IMR-90 (cell line): ENCODE results near the gene TFRC. TPM values are rescaled to one million over a fixed set of nuclear protein-coding genes. Genes with fewer than 3 reads are reported as not detected.

Experiments used
- ATAC-seq: fragments of 200-7000 bp; cut with Tn5 transposase; 2 replicates; pipeline ENCODE4 v1.9.1; 2020; ENCODE audit warnings: low read depth, mild to moderate bottlenecking, moderate library complexity
- BruUV-seq: library from RNA; stranded (reverse); fragments of 400-500 nt; replicated peaks from 2 replicates; lab custom pipeline; 2021; lab: Mats Ljungman, UMichigan
- CTCF ChIA-PET: fragments of 300-600 bp; formaldehyde crosslinking; extraction: SDS; loops from one replicate; lab custom pipeline; 2021; ENCODE audit warnings: antibody characterized with exemption; lab: Yijun Ruan, JAX
- POLR2A ChIA-PET: fragments of 300-600 bp; sonication (Branson Sonifier 250); formaldehyde crosslinking; loops from one replicate; lab custom pipeline; 2022; ENCODE audit warnings: antibody characterized with exemption; ENCODE audit not compliant: unreplicated experiment; lab: Charles Lee
- DNase-seq: peaks from one replicate; pipeline ENCODE4 v3.0.0; 2013
- H2AFZ ChIP-seq: replicated peaks from 2 replicates; pipeline ENCODE3; 2013; ENCODE audit warnings: low read length, mild to moderate bottlenecking; ENCODE audit not compliant: poor library complexity
- H2AK5ac ChIP-seq: 2 replicates; pipeline ENCODE4 v1.6.1; 2013; ENCODE audit warnings: low read depth, low read length, inconsistent platforms
- H2AK9ac ChIP-seq: replicated peaks from 2 replicates; pipeline ENCODE3; 2013; ENCODE audit warnings: mild to moderate bottlenecking, low read depth, low read length, moderate library complexity; ENCODE audit not compliant: poor library complexity
- H2BK120ac ChIP-seq: 2 replicates; pipeline ENCODE4 v1.6.1; 2013; ENCODE audit warnings: low read depth, low read length, inconsistent platforms
- H2BK15ac ChIP-seq: 3 replicates; pipeline ENCODE4 v1.6.1; 2013; ENCODE audit warnings: low read depth, low read length, inconsistent platforms
- H2BK20ac ChIP-seq: 2 replicates; pipeline ENCODE4 v1.6.1; 2013; ENCODE audit warnings: low read depth, mild to moderate bottlenecking, inconsistent platforms, low read length, moderate library complexity
- H2BK5ac ChIP-seq: 2 replicates; pipeline ENCODE4 v1.6.1; 2013; ENCODE audit warnings: mild to moderate bottlenecking, low read depth, low read length, inconsistent platforms; ENCODE audit not compliant: poor library complexity, severe bottlenecking
- H3K14ac ChIP-seq: replicated peaks from 2 replicates; pipeline ENCODE4 v1.6.1; 2013; ENCODE audit warnings: low read depth, low read length, inconsistent platforms
- H3K18ac ChIP-seq: 2 replicates; pipeline ENCODE4 v1.6.1; 2013; ENCODE audit warnings: low read depth, low read length, control low read depth
- H3K23ac ChIP-seq: 2 replicates; pipeline ENCODE4 v1.6.1; 2013; ENCODE audit warnings: low read depth, low read length, inconsistent platforms
- H3K27ac ChIP-seq: 2 replicates; pipeline ENCODE4 v1.5.1; 2013; ENCODE audit warnings: mild to moderate bottlenecking, control low read depth, low read length; ENCODE audit not compliant: insufficient read depth
- H3K27me3 ChIP-seq: 2 replicates; pipeline ENCODE4 v1.6.1; 2013; ENCODE audit warnings: low read length; ENCODE audit not compliant: control insufficient read depth, insufficient read depth
- H3K36me3 ChIP-seq: 2 replicates; pipeline ENCODE4 v1.6.1; 2013; ENCODE audit warnings: low read length, mixed read lengths; ENCODE audit not compliant: control insufficient read depth, insufficient read depth
- H3K4ac ChIP-seq: 2 replicates; pipeline ENCODE4 v1.6.1; 2013; ENCODE audit warnings: low read depth, low read length, inconsistent platforms
- H3K4me1 ChIP-seq: 2 replicates; pipeline ENCODE4 v1.6.1; 2013; ENCODE audit warnings: low read length, mixed read lengths; ENCODE audit not compliant: control insufficient read depth, insufficient read depth
- H3K4me2 ChIP-seq: 2 replicates; pipeline ENCODE4 v1.6.1; 2013; ENCODE audit warnings: low read depth, mild to moderate bottlenecking, control low read depth, low read length, moderate library complexity
- H3K4me3 ChIP-seq: 2 replicates; pipeline ENCODE4 v1.5.1; 2013; ENCODE audit warnings: low read depth, mild to moderate bottlenecking, control low read depth, low read length, moderate library complexity; ENCODE audit not compliant: insufficient read depth
- H3K56ac ChIP-seq: 2 replicates; pipeline ENCODE4 v1.6.1; 2013; ENCODE audit warnings: low read length, inconsistent platforms; ENCODE audit not compliant: insufficient read depth; ENCODE audit errors: extremely low read depth
- H3K79me1 ChIP-seq, 2 experiments: 2 replicates each; pipeline ENCODE4 v1.6.1; 2013; ENCODE audit warnings: low read length in 2 of 2, inconsistent platforms in 1 of 2, low read depth in 1 of 2
- H3K9ac ChIP-seq: 2 replicates; pipeline ENCODE4 v1.6.1; 2013; ENCODE audit warnings: low read depth, low read length, control low read depth
- H3K9me1 ChIP-seq: 2 replicates; pipeline ENCODE4 v1.6.1; 2013; ENCODE audit warnings: low read length, inconsistent platforms; ENCODE audit not compliant: insufficient read depth
- H3K9me3 ChIP-seq: 2 replicates; pipeline ENCODE4 v1.6.1; 2013; ENCODE audit warnings: low read length; ENCODE audit not compliant: control insufficient read depth, insufficient read depth
- H4K20me1 ChIP-seq: 2 replicates; pipeline ENCODE4 v1.6.1; 2013; ENCODE audit warnings: low read length, inconsistent platforms; ENCODE audit not compliant: insufficient read depth
- H4K5ac ChIP-seq: 2 replicates; pipeline ENCODE4 v1.6.1; 2013; ENCODE audit warnings: mild to moderate bottlenecking, low read depth, low read length, control low read depth
- H4K8ac ChIP-seq, 2 experiments: 2 replicates each; pipeline ENCODE4 v1.6.1; 2013; ENCODE audit warnings: low read depth in 2 of 2, low read length in 2 of 2, control low read depth in 1 of 2, inconsistent platforms in 1 of 2
- H4K91ac ChIP-seq: 2 replicates; pipeline ENCODE4 v1.6.1; 2013; ENCODE audit warnings: low read depth, low read length, inconsistent platforms; ENCODE audit not compliant: insufficient read depth
- BHLHE40 ChIP-seq: fragments of 150-350 bp; IDR thresholded peaks from 2 replicates; pipeline ENCODE4 v1.6.1; 2016; ENCODE audit warnings: mild to moderate bottlenecking, low read depth, low read length
- CEBPB ChIP-seq: IDR thresholded peaks from 2 replicates; pipeline ENCODE4 v1.6.1; 2012; ENCODE audit warnings: low read depth, low read length, improper control_type of control experiment
- CHD1 ChIP-seq: IDR thresholded peaks from 2 replicates; pipeline ENCODE4 v1.6.1; 2012; ENCODE audit warnings: low read depth, low read length, improper control_type of control experiment
- CTCF ChIP-seq: conservative IDR thresholded peaks from 2 replicates; pipeline ENCODE4 v1.5.1; 2012; ENCODE audit warnings: mild to moderate bottlenecking, low read depth, low read length, improper control_type of control experiment
- ELK1 ChIP-seq: fragments of 150-350 bp; IDR thresholded peaks from 2 replicates; pipeline ENCODE4 v1.6.1; 2016; ENCODE audit warnings: low read depth, mild to moderate bottlenecking, low read length, moderate library complexity, borderline replicate concordance
- FOS ChIP-seq: fragments of 150-350 bp; IDR thresholded peaks from 2 replicates; pipeline ENCODE4 v1.6.1; 2016; ENCODE audit warnings: low read depth, low read length
- MAFK ChIP-seq: IDR thresholded peaks from 2 replicates; pipeline ENCODE4 v1.6.1; 2012; ENCODE audit warnings: low read depth, low read length, improper control_type of control experiment
- MAZ ChIP-seq: IDR thresholded peaks from 2 replicates; pipeline ENCODE4 v1.6.1; 2012; ENCODE audit warnings: low read depth, mild to moderate bottlenecking, low read length, improper control_type of control experiment, moderate library complexity, borderline replicate concordance
- MXI1 ChIP-seq: IDR thresholded peaks from 2 replicates; pipeline ENCODE4 v1.6.1; 2012; ENCODE audit warnings: low read depth, mild to moderate bottlenecking, low read length, moderate library complexity, borderline replicate concordance
- NFE2L2 ChIP-seq: fragments of 150-350 bp; IDR thresholded peaks from 2 replicates; pipeline ENCODE4 v1.6.1; 2016; ENCODE audit warnings: low read depth, mild to moderate bottlenecking, low read length
- POLR2A ChIP-seq: IDR thresholded peaks from 2 replicates; pipeline ENCODE4 v1.6.1; 2012; ENCODE audit warnings: mild to moderate bottlenecking, low read depth, low read length
- RAD21 ChIP-seq: IDR thresholded peaks from 2 replicates; pipeline ENCODE4 v1.6.1; 2012; ENCODE audit warnings: low read length, improper control_type of control experiment
- RCOR1 ChIP-seq: IDR thresholded peaks from 2 replicates; pipeline ENCODE4 v1.6.1; 2012; ENCODE audit warnings: mild to moderate bottlenecking, low read length, improper control_type of control experiment; ENCODE audit not compliant: insufficient replicate concordance
- RFX5 ChIP-seq: IDR thresholded peaks from 2 replicates; pipeline ENCODE4 v1.8.0; 2012; ENCODE audit warnings: low read depth, mild to moderate bottlenecking, low read length, moderate library complexity
- SMC3 ChIP-seq: fragments of 150-350 bp; IDR thresholded peaks from 2 replicates; pipeline ENCODE4 v1.6.1; 2016; ENCODE audit warnings: low read depth, mild to moderate bottlenecking, antibody characterized with exemption, low read length, moderate library complexity
- WGBS, 2 experiments: methylation state at CpG; one replicate each; pipeline versions ENCODE4 v1.1.5 to v1.1.7; 2013; ENCODE audit warnings: missing lambda C conversion rate in 2 of 2; ENCODE audit not compliant: insufficient read length in 1 of 2; ENCODE audit errors: extremely low coverage in 2 of 2; 5-methylcytosine and 5-hydroxymethylcytosine counted together
- dilution Hi-C: fragments of 300-500 bp; cut with HindIII; formaldehyde crosslinking; loops from one replicate; pipeline ENCODE4 v1.14.3; 2018; ENCODE audit warnings: low sequenced_read_pairs; ENCODE audit not compliant: unreplicated experiment
- in situ Hi-C: fragments of 300-500 bp; cut with MboI; formaldehyde crosslinking; loops from 3 replicates; pipeline ENCODE4 v1.14.3; 2019; ENCODE audit warnings: low sequenced_read_pairs, inconsistent platforms, mixed read lengths
- intact Hi-C: fragments of 100-400 bp; cut with micrococcal nuclease; formaldehyde crosslinking; loops from 2 replicates; pipeline ENCODE4 v1.10.0; 2022
- polyA plus RNA-seq, 3 experiments: library from polyadenylated mRNA; depleted of rRNA; stranded (reverse); fragments of >200 nt; gene quantifications; 2 replicates each; pipeline ENCODE4 v1.2.3, GENCODE V29; 2012; ENCODE audit warnings: low replicate concordance in 1 of 3
- total RNA-seq: library from RNA; depleted of rRNA; stranded (reverse); fragments of >200 nt; gene quantifications from 2 replicates; pipeline ENCODE4 v1.2.3, GENCODE V29; 2012
- TF ChIP-seq, protein P1 (sequence below): fragments of 150-350 bp; IDR thresholded peaks from 2 replicates; pipeline ENCODE4 v1.6.1; 2017; ENCODE audit warnings: mild to moderate bottlenecking, antibody characterized with exemption, low read length, low read depth

Gene TFRC
- total and polyA plus RNA-seq, 2 of the 4 experiments (the other 2 are of a cell fraction) = 78.6 to 156 TPM

DNA sequence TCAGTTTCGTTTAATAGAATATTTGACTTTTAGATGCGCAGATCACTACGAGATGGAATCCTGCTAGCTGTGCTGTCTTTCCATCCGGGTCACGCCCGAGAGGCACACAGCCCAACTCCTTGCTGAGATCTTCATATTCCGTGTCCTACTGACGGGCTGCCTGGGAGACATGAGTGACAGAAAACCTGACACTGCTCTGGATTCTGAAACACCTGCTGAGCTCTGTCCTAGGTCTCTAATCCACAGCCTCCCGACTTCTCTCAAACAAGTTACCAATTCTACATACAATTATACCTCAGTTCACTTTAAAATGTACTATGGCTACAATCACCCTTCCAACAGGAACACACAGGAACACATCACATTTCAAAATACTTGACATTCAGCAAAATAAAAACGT is 27.2 kb downstream of the TFRC start:
- no peak overlapping the region for H2BK120ac ChIP-seq
- H2BK20ac ChIP-seq = no peak overlapping the region
- H3K9me3 ChIP-seq = no peaks in the 10 kb centered on the region
- no peak overlapping the region for H3K4me2 ChIP-seq
- H2AFZ ChIP-seq = no peak overlapping the region
- H3K23ac ChIP-seq = no peak overlapping the region
- intact Hi-C loops = no loop called here
- no peaks in the 10 kb centered on the region; the same call in 1 of the 2 replicates for H3K4me1 ChIP-seq
- no TSS peak for BruUV-seq
- no peak overlapping the region for H2AK5ac ChIP-seq
- H3K36me3 ChIP-seq = peaks cover 59% of the 10 kb centered on the region
- ATAC-seq = no peak
- no peak overlapping the region for H3K18ac ChIP-seq
- no peak overlapping the region for H4K5ac ChIP-seq
- H3K9me1 ChIP-seq = peaks cover 2% of the 10 kb centered on the region; the same call in 1 of the 2 replicates
- H2AK9ac ChIP-seq = no peak overlapping the region
- no peak overlapping the region for H3K9ac ChIP-seq
- H3K79me1 ChIP-seq = 0 out of 4 replicates have a peak, but pooled peaks cover 0 to 3% of the 10 kb centered on the region in 2 experiments
- CTCF ChIA-PET = no interaction called here
- no peaks in the 10 kb centered on the region for H4K20me1 ChIP-seq
- H2BK5ac ChIP-seq = no peak overlapping the region
- TF ChIP-seq CTCF (no peak), MAZ (no peak), MXI1 (no peak), POLR2A (no peak), SMC3 (no peak), NFE2L2 (no peak), CEBPB (no peak), CHD1 (no peak), RFX5 (no peak), BHLHE40 (no peak), FOS (no peak), ELK1 (no peak), MAFK (no peak), RCOR1 (no peak), RAD21 (no peak)
- TF ChIP-seq, protein P1, sequence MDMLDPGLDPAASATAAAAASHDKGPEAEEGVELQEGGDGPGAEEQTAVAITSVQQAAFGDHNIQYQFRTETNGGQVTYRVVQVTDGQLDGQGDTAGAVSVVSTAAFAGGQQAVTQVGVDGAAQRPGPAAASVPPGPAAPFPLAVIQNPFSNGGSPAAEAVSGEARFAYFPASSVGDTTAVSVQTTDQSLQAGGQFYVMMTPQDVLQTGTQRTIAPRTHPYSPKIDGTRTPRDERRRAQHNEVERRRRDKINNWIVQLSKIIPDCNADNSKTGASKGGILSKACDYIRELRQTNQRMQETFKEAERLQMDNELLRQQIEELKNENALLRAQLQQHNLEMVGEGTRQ = no peak
- H3K14ac ChIP-seq = no peak overlapping the region
- no peak overlapping the region for H3K4ac ChIP-seq
- H2BK15ac ChIP-seq = no peak overlapping the region
- POLR2A ChIA-PET = no interaction called here
- no peak overlapping the region for H3K27ac ChIP-seq
- dilution Hi-C loops = loop anchor here (25.0 kb wide), 1 partner anchor 133 kb away; no protein-coding TSS in a partner anchor
- no peak for DNase-seq
- no peak overlapping the region for H4K8ac ChIP-seq
- H3K4me3 ChIP-seq = no peak overlapping the region
- H4K91ac ChIP-seq = no peak overlapping the region
- in situ Hi-C loops = no loop called here
- no peaks in the 10 kb centered on the region for H3K27me3 ChIP-seq
- no peak overlapping the region for H3K56ac ChIP-seq
- 96% methylated on average over 8 of the region's 10 CpGs; no CpG with 5 or more reads in 1 of the 2 experiments for WGBS, 2 experiments
